HG03457 (cell line): Measurements from ENCODE around the gene YTHDC1.
"Not testable (repeated sequence)": the region's sequence is repeated elsewhere in the genome, so short reads cannot be mapped to it uniquely, and the experiment has no call there.

ENCODE experiments used
- ATAC-seq: cut with Tn5 transposase; IDR thresholded peaks from one replicate; pipeline ENCODE4 v1.9.1; 2021; ENCODE audit warnings: moderate number of reproducible peaks; ENCODE audit not compliant: unreplicated experiment

Gene YTHDC1

DNA sequence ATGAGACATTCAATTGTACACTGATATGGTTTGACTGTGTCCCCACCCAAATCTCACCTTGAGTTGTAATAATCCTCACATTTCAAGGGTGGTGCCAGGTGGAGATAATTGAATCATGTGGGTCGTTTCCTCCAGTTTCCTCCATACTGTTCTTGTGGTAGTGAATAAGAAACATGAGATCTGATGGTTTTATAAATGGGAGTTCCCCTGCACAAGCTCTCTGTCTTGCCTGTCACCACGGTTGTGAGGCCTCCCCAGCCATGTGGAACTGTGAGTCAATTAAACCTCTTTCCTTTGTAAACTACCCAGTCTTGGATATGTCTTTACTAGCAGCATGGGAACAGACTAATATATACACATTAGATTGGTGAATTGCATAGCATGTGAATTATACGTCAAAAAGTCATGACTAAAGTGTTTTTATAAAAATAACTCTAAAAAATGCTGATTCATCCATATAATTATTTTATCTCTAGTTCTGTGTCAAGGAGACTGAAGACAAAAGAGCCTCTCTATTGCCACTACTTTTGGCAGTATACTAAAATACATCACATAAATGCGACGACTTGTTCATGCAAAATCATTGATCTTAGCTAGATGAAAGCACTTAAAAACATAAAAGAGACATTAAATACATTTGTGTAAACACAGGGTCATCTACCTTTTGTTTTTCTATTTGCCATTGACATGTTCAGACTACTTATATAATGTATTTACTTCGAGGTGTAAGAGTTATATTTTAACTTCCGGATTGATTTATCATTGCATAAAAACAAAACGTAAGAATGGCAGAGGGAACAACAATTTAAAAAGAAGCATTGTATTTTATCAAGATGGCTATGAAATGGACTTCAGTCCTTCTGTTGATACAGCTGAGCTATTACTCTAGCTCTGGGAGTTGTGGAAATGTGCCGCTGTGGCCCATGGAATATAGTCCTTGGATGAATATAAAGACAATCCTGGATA, 50.1 kb downstream of the YTHDC1 start:
- no peak for ATAC-seq

DNA sequence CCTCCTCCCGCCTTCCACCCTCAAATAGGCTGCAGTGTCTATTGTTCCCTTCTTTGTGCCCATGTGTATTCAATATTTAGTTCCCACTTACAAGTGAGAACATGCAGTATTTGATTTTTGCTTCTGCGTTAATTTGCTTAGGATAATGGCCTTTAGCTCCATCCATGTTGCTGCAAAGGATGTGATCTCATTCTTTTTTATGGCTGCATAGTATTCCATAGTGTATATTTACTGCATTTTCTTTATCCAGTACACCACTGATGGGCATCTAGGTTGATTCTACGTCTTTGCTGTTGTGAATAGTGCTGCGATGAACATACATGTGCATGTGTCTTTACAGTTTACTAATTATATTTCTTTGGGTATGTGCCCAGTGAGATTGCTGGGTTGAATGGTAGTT, 52.8 kb downstream of the YTHDC1 start:
- no peak for ATAC-seq

DNA sequence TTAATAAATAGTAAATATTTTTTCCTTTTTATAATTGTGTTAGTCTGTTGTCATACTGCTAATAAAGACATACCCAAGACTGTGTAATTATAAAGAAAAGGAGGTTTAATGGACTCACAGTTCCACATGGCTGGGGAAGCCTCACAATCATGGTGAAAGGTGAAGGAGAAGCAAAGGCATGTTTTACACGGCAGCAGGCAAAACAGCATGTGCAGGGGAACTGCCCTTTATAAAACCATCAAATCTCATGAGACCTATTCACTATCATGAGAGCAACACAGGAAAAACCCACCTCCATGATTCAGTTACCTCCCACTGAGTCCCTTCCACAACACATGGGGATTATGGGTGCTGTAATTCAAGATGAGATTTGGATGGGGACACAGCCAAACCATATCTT, 58.6 kb downstream of the YTHDC1 start:
- ATAC-seq = no peak

DNA sequence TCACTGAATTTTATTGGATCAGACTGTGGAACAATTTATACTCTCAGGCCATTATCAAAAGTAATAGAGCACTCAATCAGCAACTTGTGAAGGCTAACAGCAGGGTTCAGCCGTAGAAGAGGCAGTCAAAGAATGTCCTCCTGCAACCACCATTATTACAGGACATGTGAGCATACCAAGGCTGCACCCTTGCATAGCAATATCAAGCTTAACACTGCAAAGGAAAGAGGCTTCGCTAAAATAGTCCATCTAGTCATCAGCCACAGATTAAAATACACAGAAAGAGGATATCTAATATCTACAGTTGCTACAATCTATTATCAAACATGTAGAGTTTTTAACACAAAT, 61.5 kb downstream of the YTHDC1 start:
- no peak for ATAC-seq

DNA sequence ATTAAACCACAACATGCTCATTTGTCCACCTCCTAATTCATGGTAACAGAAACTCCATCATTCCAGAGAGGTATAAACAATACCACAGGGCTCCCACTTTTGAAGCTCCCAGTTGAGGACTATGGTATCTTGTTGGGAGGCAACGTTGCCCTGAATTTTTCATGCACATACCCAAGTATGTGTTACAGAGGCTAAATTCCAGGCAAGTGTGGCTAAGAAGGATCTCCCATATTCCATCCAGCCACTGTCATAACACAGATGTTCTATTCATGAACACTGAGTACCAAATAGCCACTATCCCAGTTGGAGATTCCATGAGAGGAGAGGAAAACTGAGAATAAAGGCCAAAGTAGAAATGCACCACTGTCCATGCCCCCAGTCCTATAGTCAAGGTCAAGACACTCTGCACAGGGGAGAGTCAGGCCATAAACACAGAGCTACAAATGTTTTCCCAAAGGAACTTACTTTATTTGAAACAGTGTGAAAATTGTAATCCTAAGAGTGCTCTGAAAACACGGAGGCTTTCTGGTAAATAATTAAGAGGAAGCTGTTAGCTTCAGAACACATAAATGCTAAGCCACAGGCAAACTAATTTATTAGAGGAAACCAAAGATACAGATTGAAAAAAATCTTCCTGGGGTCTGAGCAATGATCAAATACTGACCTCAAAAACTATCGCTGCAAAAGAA, 62.0 kb downstream of the YTHDC1 start:
- no peak for ATAC-seq

DNA sequence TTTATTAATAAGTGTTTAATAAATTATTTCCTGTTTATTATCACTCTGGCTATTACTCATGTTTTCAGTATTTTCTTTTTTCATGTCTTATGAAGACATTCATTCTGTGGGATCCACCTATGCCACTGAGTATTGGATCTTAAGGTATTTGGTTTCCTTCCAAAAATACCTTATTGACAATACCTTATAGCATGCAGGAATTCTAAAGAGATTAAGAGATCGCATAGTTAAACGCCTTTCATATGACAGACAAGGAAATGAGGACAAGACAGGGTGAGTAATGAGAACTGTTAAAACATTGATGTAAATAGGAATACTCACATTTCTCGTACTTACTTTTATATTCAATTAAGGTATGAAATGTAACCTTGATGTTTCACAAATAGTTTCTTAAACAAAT, 66.2 kb downstream of the YTHDC1 start:
- ATAC-seq = no peak

DNA sequence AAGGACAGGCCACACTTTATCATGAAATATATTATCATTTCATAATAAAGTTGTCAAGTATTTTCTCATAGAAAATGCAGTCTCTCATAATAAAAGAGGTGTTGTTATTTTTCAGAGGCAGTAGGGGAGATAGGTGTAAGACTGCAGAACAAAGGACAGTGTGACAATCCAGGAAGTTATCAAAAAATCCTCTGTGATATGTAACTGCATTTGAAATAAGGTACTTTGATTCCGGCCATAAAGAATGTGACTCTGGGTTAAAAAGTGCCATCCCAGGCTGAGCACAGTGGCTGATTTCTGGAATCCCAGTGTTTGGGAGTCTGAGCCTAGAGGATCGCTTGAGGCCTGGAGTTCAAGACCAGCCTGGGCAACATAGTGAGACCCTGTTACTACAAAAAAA, 66.8 kb downstream of the YTHDC1 start:
- ATAC-seq = no peak

DNA sequence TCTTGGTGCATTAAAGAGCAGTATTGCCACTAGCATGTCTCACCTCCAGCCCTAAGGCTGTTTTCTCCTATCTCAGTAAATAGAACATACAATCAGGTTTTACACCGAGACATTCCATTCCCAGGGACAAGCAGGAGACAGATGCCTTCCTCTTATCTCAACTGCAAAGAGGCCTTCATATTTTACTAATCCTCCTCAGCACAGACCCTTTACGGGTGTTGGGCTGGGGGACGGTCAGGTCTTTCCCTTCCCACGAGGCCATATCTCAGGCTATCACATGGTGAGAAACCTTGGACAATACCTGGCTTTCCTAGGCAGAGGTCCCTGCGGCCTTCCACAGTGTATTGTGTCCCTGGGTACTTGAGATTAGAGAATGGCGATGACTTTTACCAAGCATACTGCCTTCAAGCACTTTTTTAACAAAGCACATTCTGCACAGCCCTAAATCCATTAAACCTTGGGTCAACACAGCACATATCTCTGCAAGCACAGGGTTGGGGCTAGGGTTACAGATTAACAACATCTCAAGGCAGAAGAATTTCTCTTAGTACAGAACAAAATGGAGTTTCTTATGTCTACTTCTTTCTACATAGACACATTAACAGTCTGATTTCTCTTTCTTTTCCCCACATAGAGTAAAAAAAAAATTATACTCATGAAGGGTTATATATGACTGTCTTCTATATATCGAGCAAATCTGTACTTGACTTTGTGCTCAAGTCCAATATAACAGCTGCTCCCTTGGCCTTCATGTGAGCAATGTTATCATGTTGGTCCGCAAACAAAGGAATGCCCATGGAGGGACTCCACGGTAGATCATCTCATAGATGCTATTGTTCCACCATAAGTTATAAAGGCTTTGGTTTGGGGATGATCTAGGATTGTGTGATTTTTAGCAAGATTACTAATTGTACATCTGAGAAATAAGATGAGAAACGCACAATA, 67.8 kb downstream of the YTHDC1 start:
- not testable (repeated sequence) for ATAC-seq

DNA sequence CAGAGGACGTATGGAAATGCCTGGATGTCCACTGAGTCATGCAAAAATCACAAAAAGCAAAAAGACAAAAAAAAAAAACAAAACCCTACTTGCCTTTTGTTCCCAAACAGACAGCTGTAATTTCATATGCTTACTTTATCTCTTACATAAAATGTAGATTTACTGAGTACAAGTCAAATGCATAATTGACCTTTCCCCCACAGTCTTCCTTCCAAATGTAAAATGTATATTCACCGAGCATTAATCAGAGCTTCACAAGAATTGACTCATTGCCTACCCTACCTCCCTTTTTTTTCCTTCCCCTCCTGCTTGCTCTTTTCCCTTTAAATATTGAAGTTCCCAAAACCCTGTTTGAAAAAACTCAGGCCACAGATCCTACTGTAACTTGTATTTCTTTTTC, 71.9 kb downstream of the YTHDC1 start:
- ATAC-seq = no peak

DNA sequence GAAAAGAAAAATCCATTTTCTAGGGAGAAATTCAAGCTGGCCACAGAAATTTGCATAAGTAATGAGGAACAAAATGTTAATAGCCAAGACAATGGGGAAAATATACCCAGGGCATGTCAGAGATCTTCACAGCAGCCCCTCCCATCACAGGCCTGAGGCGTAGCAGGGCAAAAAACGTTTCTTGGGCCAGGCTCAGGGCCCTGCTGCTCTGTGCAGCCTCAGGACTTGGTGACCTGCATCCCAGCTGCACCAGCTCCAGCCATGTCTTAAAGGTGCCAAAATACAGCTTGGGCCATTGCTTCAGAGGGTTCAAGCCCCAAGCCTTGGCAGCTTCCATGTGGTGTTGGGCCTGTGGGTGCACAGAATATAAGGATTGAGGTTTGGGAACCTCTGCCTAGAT, 72.3 kb downstream of the YTHDC1 start:
- no peak for ATAC-seq

DNA sequence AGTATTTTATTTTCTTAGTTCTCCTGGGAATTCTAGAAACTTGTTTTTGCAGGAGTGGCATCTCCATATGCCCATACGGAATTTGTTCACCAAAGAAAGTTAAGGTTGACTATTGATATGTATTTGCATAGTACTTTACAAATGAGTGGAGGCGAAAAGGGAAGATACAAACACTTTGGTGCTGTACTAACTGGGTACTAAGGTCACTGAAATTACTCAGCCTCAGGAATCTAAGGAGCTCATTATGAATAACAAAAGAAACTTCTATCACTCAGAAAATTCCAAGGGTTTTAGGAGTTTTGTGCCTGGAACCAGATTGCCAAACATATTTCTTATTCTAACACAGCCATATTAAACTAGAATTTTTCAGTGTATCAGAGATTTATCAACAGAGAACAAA, 77.0 kb downstream of the YTHDC1 start:
- no peak for ATAC-seq

DNA sequence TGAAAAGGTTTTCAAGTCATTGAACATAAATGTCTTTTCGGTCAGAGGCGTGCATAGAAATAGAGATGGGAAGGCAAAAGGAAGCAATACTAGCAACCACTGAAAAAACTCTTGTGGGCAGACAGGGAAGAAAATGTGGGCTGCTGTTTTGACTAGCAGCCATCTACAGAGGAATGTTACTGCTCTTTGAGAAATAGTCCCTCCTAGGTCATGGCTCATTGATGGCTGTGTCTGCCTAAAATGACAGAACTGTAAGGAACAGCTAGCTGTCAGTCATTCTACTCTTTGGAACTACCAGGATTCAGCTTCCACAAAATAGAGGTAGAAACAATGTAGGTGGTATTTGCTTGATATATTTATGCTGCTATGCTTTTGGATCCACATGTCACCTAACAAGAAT, 77.5 kb downstream of the YTHDC1 start:
- peak; percentile 58 for ATAC-seq

DNA sequence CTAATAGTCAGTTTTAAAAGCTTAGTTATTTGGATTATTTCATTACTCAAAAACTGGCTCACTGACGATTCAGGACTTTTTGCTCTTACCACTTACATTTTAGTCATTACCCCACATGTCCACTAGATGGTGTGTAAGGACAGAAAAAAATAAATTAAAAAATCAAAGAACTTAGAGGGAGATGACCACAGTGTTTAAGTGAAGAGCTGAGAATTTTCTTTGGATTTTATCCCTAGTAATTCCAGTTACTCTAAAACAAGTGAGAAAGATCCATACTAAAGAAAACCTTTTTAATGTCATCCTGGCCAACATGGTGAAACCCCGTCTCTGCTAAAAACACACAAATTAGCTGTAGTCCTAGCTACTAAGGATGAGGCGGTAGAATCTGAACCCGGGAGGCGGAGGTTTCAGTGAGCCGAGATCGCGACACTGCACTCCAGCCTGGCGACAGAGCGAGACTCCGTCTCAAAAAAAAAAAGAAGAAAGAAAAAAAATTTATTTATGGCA, 78.0 kb downstream of the YTHDC1 start:
- peak; percentile 42 for ATAC-seq

DNA sequence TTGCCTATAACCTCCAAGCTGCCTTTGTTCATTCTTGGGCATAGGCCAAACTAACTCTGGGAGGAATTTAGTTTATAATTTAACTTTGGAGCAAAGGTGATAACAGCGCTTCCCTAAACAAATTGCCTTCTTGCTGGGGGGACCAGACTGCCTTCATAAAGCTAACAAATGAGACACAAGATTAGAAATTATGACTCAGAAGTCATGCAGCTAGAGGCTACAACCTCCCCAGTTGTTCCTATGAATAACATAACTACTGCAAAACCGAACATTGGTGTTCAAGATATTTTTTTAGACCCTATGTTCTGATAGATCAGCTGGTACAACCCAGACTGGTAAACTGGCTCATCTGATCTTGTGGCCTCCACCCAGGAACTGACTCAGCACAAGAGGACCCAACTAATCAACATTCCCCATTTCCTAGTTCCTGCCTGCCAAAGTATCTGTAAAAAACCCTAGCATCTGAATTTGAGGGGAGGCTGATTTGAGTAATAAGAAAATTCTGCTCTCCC, 82.4 kb downstream of the YTHDC1 start:
- no peak for ATAC-seq

DNA sequence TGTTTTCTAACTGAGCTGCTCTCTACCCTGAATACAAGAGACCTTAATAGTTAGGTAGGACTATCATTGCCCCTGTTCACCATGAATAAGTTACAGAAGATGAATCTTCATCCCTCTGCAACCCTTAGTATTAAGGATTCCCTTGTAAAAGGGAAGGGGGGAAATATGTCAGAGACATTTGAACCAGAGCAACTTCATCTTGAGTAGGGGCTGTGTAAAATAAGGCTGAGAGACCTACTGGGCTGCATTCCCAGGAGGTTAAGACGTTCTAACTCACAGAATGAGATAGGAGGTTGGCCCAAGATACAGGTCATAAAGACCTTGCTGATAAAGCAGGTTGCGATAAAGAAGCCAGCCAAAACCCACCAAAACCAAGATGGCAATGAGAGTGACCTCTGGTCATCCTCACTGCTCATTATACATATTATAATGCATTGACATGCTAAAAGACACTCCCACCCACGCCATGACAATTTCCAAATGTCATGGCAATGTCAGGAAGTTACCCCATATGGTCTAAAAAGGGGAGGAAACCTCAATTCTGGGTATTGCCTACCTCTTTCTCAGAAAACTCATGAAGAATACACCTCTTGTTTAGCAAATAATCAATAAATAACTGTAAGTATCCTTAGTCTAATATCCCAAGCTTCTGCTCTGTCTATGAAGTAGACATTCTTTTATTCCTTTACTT, 84.9 kb downstream of the YTHDC1 start:
- ATAC-seq = no peak
